ENCODE data around the gene MUC6. TPM values are rescaled to one million over a fixed set of nuclear protein-coding genes. Genes with fewer than 3 reads are reported as not detected.

The MUC6 gene
- total RNA-seq, 1 experiment from 2014 or later, result not detected

GRCh38 chr11:1073261-1073724 lies 36.8 kb upstream of the MUC6 start:
- peak; percentile 37 for DNase-seq (ENCODE audit: low read depth)

DNA sequence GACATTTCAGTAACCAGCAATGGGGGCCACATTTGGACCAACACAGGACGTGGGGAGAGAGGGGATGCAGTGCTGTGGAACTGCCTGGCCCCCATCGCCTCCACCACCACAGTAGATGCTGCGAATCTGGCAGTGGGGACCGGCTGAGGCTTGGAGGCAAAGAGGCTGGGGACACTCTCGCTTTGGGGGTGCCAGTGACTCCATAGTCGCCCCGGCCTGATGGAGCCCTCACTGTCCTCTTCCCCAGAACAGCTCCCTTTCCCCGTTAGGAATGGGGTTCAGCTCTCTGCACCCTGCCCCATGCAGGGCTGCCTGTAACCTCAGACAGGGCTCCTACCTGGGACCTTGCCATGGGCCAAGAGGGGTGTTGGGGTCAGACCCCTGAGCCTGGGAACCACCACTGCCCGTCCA lies 36.3 kb upstream of the MUC6 start:
- no peak for DNase-seq (ENCODE audit: low read depth)

DNA sequence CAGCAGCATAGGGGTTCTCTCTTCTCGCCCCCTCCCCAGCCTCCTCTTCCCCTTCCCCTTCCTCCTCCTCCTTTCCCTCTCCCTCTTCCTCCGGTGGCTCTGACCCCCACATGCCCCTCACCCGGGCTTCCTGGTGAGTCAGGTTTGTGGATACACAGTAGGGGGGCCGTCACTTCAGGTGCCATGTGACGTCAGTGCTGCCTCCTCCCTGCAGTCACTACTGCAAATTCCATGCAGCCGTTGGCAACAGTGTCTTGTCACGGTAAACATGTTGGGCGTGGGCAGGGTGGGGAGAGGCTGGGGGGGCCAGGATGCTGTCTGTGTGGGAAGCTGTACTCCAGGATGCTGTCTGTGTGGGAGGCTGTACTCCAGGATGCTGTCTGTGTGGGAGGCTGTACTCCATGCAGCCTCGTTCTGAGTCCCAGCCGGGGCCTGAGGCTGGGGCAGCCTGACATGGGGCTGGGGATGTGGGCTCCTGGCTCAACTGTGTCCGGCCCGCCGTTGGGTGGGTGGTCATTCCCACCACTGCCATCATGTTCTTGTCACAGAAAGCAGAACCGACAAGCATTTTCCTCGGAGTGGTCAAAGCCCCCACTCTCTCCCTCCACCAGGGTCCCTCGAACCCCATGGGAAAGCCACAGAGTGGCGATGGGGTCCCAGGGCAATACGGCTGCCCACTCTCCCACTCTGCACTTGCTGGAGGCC lies 35.8 kb upstream of the MUC6 start:
- peak; percentile 60 for DNase-seq (ENCODE audit: low read depth)

- DNase-seq (ENCODE audit: low read depth), result no peak
These were observed 35.1 kb upstream of the MUC6 start for GRCh38 chr11:1071571-1072115.

- no peak for DNase-seq (ENCODE audit: low read depth)
These were observed 34.3 kb upstream of the MUC6 start for GRCh38 chr11:1070594-1071462.

DNA sequence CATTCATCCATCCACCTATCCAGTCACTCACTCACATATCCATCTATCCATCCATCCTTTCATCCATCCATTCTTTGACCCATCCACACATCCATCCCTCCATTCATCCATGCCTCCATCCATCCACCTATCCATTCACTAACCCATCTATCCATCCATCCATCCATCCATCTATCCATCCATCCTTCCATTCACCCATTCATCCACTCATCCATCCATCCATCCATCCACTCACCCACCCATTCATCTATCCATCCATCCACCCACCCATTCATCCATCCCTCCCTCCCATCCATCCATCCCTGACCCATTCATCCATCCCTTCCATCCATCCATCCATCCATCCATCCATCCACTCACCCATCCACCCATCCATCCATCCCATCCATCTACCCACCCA lies 33.2 kb upstream of the MUC6 start:
- DNase-seq (ENCODE audit: low read depth), result no peak

- DNase-seq (ENCODE audit: low read depth), result no peak
These were observed 31.4 kb upstream of the MUC6 start for GRCh38 chr11:1067812-1068496.

DNA sequence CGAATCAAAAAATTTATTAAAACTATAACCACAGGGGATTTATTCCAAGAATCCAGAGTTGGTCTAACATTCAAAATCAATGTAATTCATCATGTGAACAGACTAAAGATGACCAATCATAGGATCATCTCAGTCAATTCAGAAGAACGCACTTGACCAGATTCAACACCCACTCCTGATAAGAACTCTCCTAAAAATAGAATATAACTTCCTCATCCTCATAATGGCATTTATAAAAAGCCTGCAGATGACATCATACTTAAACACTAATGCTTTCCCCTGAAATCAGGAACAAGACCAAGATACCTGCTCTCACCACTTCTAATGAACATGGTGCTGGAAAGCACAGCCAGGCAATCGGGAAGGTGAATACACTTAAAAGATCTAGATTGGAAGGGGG lies 27.6 kb upstream of the MUC6 start:
- no peak for DNase-seq (ENCODE audit: low read depth)

GRCh38 chr11:1062075-1062820 lies 25.7 kb upstream of the MUC6 start:
- no peak for DNase-seq (ENCODE audit: low read depth)

GRCh38 chr11:1060852-1061616 lies 24.5 kb upstream of the MUC6 start:
- peak; percentile 48 for DNase-seq (ENCODE audit: low read depth)

GRCh38 chr11:1060410-1060809 lies 23.9 kb upstream of the MUC6 start:
- DNase-seq (ENCODE audit: low read depth), result no peak

DNA sequence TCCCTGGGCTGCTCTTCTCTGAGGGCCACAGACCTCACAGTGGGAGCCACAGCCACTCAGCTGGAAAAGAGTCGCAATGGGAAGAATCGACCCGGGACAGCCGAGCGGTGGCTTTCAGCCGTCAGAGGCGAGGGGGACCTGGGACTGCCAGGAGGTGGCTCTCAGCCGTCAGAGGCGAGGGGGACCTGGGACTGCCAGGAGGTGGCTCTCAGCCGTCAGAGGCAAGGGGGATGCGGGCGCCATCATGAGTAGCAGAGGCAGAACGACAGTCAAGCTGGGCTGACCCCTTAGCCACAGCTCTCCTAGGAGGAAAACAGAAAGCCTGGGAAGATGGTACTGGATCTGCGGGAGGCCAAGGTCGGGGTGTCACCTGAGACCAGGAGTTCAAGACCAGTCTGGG lies 23.2 kb upstream of the MUC6 start:
- DNase-seq (ENCODE audit: low read depth), result no peak

GRCh38 chr11:1057806-1058205 lies 21.3 kb upstream of the MUC6 start:
- DNase-seq (ENCODE audit: low read depth), result no peak

DNA sequence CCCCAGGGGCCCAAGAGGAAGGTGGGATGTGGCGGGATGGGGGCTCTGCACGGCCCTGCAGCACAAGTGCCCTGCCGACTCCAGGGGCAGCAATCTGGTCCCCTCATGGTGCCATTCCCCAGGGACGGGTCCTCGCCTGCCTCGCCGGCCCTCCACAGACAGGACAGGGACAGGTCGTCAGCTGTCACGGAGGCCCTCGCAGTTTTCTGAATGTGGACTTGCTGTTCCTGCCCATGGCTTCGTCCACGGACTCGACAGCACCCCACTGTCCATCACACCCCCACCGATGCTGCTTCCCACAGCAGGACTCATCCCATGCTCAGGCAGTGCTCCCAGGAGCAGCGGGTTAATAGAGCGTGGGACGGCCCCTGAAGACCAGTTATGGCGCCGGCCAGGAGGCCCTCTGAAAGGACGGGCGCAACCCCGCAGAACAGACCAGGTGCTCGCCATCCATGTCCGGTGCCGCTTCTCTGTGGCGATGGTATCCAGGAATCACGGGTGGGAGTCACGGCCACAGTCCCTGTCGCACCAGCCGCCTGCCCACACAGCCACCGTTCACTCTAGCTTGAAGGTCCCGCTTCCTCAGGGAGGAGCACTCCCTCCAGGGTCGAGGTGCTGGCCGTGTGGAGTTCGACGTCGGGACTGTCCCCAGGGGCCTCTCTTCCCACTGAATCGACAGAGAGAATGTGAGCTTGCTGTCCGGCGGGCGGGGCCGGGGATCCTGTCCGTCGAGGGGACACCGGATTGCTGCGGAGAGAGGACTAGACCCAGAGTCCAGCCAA lies 19.7 kb upstream of the MUC6 start:
- DNase-seq (ENCODE audit: low read depth), result no peak

DNA sequence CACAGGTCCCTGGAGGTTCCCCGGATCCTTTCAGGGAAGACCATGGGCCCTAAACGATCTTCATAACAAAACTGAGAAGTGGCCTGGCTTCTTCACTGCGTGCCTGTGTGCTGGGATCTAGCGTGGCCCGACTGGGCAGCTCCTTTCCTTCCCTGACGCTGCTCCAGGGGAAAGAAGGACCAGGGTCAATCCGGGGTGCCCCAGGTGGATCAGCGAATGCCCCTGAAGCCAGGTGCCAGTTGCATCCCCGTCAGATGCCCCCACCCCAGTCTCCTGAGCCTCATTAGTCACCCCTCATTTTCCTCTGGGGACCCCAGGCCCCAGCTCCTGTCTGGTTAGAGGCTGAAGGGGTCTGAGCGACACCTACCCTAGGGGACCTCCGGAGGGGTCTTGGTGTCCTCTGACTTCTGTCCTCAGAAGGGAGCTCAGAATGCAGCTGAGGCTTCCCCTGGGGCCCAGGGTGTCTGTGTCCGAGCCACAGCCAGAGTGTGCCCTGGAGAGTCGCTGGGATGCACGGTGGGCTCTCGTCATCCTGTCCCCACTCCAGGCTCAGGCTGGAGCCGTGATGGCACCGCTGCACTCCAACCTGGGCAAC lies 18.7 kb upstream of the MUC6 start:
- DNase-seq (ENCODE audit: low read depth), result no peak

DNA sequence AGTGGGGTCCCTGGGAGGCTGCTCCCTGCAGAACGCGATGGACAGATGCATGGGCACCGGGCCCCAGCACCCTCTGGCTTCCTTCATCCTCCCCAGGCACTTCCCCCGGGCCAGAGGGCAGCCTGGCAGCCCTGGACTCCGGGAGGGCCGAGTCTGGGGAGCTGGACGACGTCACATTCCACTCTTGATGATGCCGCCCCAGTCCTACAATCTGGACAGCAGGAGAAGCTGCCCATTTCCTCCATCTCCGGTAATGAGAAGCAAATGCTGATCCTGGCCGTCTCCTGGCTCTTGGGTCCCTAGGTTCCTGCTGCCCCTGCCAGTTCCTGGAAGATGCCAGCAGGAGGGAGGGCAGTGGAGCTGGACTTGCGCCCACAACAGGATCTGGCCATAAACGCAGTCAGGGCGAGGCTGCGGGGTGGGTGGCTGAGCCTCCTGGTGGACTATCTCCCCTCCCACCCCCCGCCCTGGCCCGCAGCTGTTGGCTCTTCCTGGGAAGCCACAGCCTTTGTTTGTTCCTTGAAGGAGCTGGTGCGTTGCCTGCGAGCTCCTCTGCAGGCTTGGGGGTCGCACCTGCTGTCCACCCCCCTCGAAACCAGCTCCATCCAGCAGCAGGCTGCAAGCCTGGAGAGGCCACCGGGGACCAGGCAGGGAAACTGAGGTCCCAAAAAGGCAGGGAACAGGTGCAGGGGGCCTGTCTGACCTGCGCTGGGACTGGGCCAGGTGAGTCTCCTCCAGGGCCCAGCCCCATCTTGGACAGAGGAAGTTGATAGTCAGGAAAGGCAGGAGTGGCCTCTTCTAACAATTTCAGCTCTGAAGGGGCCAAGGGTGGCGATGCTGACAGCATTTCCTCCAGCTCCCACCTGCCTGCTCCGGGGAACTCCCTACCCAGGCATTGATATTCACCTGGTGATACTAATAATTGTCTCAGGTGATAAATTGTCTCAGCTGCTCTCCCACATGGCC lies 17.9 kb upstream of the MUC6 start:
- DNase-seq (ENCODE audit: low read depth), result no peak

- DNase-seq (ENCODE audit: low read depth), result no peak
These were observed 16.8 kb upstream of the MUC6 start for GRCh38 chr11:1053121-1053901.

Measured in HT1080 (cell line).